ENCODE measurements around the gene UPK2.

Gene UPK2

DNA sequence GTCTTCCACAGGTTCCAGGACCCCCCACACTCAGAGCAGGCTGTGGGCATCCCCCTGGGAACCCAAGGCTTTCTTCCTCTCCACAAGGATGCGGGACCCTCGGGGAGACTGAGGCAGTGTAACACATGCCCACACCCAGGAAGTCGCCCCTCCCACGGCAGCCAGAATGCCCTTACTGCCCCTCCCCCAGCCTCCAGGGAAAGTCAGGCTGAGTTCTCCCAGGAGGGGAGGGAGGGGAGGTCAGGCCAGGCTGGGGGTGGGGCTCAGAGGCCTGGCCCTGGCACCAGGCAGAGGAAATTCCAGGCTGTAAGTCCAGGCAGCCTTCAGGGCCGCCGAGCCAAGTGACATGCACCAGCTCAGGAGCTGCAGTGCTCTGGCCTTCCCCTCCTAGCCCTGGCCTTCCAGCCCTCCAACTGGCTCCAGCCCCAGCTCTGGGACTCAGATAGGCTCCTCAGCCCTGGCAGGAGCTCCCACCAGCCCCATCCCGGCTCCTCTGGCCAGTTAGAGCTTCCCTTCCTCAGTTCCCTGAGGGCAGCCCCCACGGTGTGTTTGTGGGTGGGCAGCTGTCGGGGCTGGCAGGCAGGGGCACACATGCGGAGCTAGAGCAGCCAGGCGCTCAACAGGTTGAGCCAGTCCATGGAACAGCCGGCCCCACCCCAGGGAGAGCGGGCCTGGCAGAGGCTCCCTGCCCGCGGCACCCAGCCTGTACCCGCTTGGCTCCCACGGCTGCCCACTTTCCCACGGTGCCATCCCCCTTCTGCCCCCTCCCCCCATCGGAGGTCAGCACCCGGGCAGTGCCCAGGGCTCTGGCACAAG is 34.0 kb upstream of the UPK2 start:
- H3K9me3 ChIP-seq (replicated peaks; ENCODE audit: low read length): no peaks in the 10 kb centered on the region
- H3K4me2 ChIP-seq (ENCODE audit: low read length): peak overlapping the region; percentile 91
- no peaks in the 10 kb centered on the region for H3K27me3 ChIP-seq (ENCODE audit: control insufficient read depth, insufficient read depth, low read length)
- no peaks in the 10 kb centered on the region for H3K36me3 ChIP-seq (ENCODE audit: insufficient read depth, low read length)
- H3K9ac ChIP-seq (ENCODE audit: low read depth, low read length): peak overlapping the region; percentile 92
- peak overlapping the region; percentile 94 for H3K4me3 ChIP-seq (ENCODE audit: low read length)
- peaks cover 72% of the 10 kb centered on the region for H3K4me1 ChIP-seq (ENCODE audit: control insufficient read depth, insufficient read depth, low read length)

GRCh38 chr11:118922745-118923627 is 33.1 kb upstream of the UPK2 start:
- Histone ChIP-seq H3K4me2 (ENCODE audit: low read length) (peak overlapping the region; percentile 91), H3K9me3 (replicated peaks; ENCODE audit: low read length) (no peaks in the 10 kb centered on the region), H3K9ac (ENCODE audit: low read depth, low read length) (peak overlapping the region; percentile 92), H3K4me1 (ENCODE audit: control insufficient read depth, insufficient read depth, low read length) (peaks cover 69% of the 10 kb centered on the region), H3K36me3 (ENCODE audit: insufficient read depth, low read length) (no peaks in the 10 kb centered on the region), H3K27me3 (ENCODE audit: control insufficient read depth, insufficient read depth, low read length) (no peaks in the 10 kb centered on the region), H3K4me3 (ENCODE audit: low read length) (peak overlapping the region; percentile 94)

DNA sequence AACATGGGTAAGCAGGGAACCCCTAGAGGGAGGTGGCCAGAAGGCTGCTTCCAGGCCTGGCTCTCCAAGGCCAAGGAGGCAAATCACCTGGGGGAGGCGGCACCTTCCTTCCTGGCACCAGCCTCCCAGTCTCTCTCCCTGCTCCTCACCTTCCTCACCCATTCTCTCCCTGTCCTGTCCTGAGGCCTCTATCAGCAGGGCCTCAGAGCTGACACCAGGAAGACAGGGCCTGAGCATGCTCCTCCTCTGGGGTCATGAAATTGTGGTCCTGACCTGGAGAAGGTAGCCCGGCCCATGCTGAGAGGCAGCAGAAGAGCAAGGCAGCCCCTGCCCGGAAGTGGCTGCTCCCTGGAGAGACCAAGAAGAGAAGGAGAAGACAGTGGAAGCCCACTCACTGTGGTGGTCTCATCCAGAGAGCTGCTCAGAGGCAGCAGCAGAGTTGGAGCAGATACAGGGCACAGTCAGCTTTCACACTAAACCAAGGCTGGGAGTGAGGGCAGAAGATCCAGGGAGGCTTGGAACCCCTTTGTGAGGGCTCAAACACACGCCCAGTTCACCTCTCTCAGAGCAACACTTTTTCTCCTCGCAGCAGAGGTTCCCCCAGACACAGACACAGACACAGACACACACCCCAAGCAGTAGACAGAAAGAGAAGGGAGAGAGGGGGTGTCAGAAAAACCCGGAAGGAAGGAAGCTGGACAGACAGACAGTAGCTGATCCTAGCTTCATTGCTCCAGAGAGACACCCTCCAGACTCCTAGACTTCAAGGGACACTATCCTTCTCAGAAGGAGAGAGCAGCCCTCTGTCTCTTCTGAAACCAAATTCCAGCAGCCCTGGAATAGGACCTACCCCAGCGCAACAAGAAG is 32.1 kb upstream of the UPK2 start:
- no peaks in the 10 kb centered on the region for H3K27me3 ChIP-seq (ENCODE audit: control insufficient read depth, insufficient read depth, low read length)
- H3K36me3 ChIP-seq (ENCODE audit: insufficient read depth, low read length): no peaks in the 10 kb centered on the region
- peak overlapping the region; percentile 91 for H3K4me2 ChIP-seq (ENCODE audit: low read length)
- peak overlapping the region; percentile 94 for H3K4me3 ChIP-seq (ENCODE audit: low read length)
- H3K9ac ChIP-seq (ENCODE audit: low read depth, low read length): peak overlapping the region; percentile 92
- H3K4me1 ChIP-seq (ENCODE audit: control insufficient read depth, insufficient read depth, low read length): peaks cover 65% of the 10 kb centered on the region
- no peaks in the 10 kb centered on the region for H3K9me3 ChIP-seq (replicated peaks; ENCODE audit: low read length)

- no peaks in the 10 kb centered on the region for H3K27me3 ChIP-seq (ENCODE audit: control insufficient read depth, insufficient read depth, low read length)
- H3K4me2 ChIP-seq (ENCODE audit: low read length): peak overlapping the region; percentile 91
- H3K9me3 ChIP-seq (replicated peaks; ENCODE audit: low read length): no peaks in the 10 kb centered on the region
- H3K9ac ChIP-seq (ENCODE audit: low read depth, low read length): peak overlapping the region; percentile 92
- H3K4me3 ChIP-seq (ENCODE audit: low read length): peak overlapping the region; percentile 94
- H3K36me3 ChIP-seq (ENCODE audit: insufficient read depth, low read length): no peaks in the 10 kb centered on the region
- H3K4me1 ChIP-seq (ENCODE audit: control insufficient read depth, insufficient read depth, low read length): peaks cover 57% of the 10 kb centered on the region
Measured at GRCh38 chr11:118924591-118925585, 31.2 kb upstream of the UPK2 start.

GRCh38 chr11:118927554-118928100 is 28.5 kb upstream of the UPK2 start:
- H3K4me1 ChIP-seq (ENCODE audit: control insufficient read depth, insufficient read depth, low read length): peaks cover 33% of the 10 kb centered on the region
- H3K9ac ChIP-seq (ENCODE audit: low read depth, low read length): peak overlapping the region; percentile 6
- peaks cover 11% of the 10 kb centered on the region for H3K27me3 ChIP-seq (ENCODE audit: control insufficient read depth, insufficient read depth, low read length)
- no peaks in the 10 kb centered on the region for H3K36me3 ChIP-seq (ENCODE audit: insufficient read depth, low read length)
- H3K9me3 ChIP-seq (replicated peaks; ENCODE audit: low read length): no peaks in the 10 kb centered on the region
- H3K4me2 ChIP-seq (ENCODE audit: low read length): peak overlapping the region; percentile 99
- peak overlapping the region; percentile 91 for H3K4me3 ChIP-seq (ENCODE audit: low read length)

DNA sequence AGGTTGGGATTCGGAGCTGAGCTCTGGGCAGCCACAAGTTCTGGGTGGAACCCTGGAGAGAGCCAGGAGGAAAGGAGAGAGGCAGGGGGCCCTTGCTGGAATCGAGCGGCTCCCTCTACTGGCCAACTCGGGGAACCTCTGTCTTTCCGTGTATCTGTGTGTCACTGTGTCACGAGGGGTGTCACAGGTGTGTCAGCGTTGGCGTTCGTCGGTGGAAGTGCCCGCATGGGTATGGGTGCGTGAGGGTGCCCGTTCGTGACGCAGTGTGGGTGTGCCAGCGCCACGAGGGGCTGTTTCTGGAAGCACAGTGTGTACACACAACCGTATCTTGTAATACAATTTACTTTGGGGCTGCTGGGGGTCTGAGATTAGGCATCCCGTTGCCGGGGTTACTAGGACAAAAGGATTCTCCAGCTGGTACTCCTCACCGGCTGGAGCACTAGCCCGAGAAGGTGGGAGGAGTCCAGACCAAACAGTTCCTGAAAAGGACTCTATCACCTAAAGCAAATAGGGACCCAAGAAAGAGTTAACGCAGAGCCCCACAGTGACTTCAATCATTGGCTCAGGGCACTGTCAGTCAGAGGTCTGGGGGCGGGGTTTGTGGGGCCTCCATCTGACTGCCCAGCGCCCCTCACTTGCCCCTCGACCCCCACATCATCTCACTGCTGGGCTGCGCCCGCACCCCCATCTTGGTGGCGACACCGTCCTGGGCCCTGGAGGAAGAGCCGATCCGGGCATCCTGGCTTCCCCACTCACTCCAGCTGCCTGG is 27.8 kb upstream of the UPK2 start:
- Histone ChIP-seq H3K36me3 (ENCODE audit: insufficient read depth, low read length) (no peaks in the 10 kb centered on the region), H3K9me3 (replicated peaks; ENCODE audit: low read length) (no peaks in the 10 kb centered on the region), H3K27me3 (ENCODE audit: control insufficient read depth, insufficient read depth, low read length) (peaks cover 11% of the 10 kb centered on the region), H3K9ac (ENCODE audit: low read depth, low read length) (peak overlapping the region; percentile 60), H3K4me3 (ENCODE audit: low read length) (peak overlapping the region; percentile 91), H3K4me1 (ENCODE audit: control insufficient read depth, insufficient read depth, low read length) (peaks cover 26% of the 10 kb centered on the region), H3K4me2 (ENCODE audit: low read length) (peak overlapping the region; percentile 99)

GRCh38 chr11:118928870-118929500 is 27.1 kb upstream of the UPK2 start:
- Histone ChIP-seq H3K4me2 (ENCODE audit: low read length) (peak overlapping the region; percentile 99), H3K36me3 (ENCODE audit: insufficient read depth, low read length) (no peaks in the 10 kb centered on the region), H3K27me3 (ENCODE audit: control insufficient read depth, insufficient read depth, low read length) (peaks cover 11% of the 10 kb centered on the region), H3K9ac (ENCODE audit: low read depth, low read length) (peak overlapping the region; percentile 60), H3K4me1 (ENCODE audit: control insufficient read depth, insufficient read depth, low read length) (peaks cover 20% of the 10 kb centered on the region), H3K9me3 (replicated peaks; ENCODE audit: low read length) (no peaks in the 10 kb centered on the region), H3K4me3 (ENCODE audit: low read length) (peak overlapping the region; percentile 91)

DNA sequence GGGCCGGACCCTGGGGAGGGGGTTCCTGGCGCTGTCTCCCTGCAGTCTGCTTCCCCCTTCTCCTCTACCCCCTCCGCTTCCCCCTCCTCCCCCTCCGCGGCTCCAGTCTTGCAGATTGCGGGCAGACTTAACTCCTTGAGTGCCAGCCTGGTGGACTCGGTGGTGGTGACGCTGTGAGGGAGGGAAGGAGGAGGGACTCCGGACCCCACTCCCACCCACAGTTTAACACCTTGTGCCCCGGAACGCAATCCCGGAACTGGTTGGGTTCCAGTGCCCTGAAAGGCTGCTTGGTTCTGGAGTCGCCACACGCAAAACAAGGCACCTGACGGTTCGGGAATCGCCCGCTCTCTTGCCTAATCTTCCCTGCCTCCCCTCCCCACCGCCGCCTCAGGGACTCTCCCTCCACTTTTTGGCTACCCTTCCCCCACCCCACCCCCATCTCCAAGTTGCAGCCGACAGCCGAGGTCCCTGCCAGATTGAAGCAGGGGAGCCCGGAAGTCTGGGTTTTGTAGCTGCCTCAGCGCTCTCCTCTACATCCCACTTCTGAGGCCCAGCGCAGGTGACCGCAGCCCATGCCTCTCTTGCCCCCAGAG is 26.5 kb upstream of the UPK2 start:
- Histone ChIP-seq H3K4me3 (ENCODE audit: low read length) (peak overlapping the region; percentile 91), H3K4me1 (ENCODE audit: control insufficient read depth, insufficient read depth, low read length) (peaks cover 20% of the 10 kb centered on the region), H3K9ac (ENCODE audit: low read depth, low read length) (peak overlapping the region; percentile 29), H3K36me3 (ENCODE audit: insufficient read depth, low read length) (no peaks in the 10 kb centered on the region), H3K9me3 (replicated peaks; ENCODE audit: low read length) (no peaks in the 10 kb centered on the region), H3K4me2 (ENCODE audit: low read length) (peak overlapping the region; percentile 99), H3K27me3 (ENCODE audit: control insufficient read depth, insufficient read depth, low read length) (peaks cover 11% of the 10 kb centered on the region)

DNA sequence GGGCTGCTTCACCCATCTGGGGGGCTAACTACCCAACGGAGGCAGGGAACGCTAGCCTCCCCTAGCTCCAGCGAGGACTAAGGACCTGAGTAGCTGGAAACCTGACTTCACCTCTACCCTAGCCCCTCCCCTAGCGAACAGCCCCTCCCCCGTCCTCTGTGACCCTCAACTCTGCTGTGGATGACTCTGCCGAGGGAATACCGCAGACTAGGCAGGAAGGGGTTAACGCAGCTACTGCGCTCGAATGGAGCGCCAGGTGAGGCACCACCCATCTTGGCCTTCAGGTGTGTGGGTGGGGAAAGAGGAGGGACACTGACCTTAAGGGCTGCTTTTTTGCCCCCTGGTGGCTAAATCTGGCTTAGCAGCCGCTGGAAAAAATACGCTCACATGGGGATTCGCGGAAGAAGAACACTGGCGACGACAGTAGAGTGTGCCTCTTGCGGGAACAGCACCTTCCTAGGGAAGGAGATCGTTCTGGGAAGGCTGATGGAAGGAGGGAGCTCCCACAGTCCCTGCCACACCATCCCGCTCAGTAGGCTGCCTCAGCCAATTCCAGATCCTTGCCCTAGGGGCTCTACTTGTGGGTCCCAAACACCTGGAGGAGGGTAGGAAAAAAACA is 25.9 kb upstream of the UPK2 start:
- Histone ChIP-seq H3K4me1 (ENCODE audit: control insufficient read depth, insufficient read depth, low read length) (peaks cover 20% of the 10 kb centered on the region), H3K27me3 (ENCODE audit: control insufficient read depth, insufficient read depth, low read length) (peaks cover 11% of the 10 kb centered on the region), H3K36me3 (ENCODE audit: insufficient read depth, low read length) (no peaks in the 10 kb centered on the region), H3K4me3 (ENCODE audit: low read length) (peak overlapping the region; percentile 91), H3K4me2 (ENCODE audit: low read length) (peak overlapping the region; percentile 99), H3K9ac (ENCODE audit: low read depth, low read length) (peak overlapping the region; percentile 29), H3K9me3 (replicated peaks; ENCODE audit: low read length) (no peaks in the 10 kb centered on the region)
